CD4-positive, alpha-beta T cell treated with Interleukin-12 subunit alpha and Interleukin-12 subunit beta, for 1 hour (primary cell): ENCODE results near the gene PCSK9.
A peak's percentile ranks its signal among the peaks of the same experiment; 100 is the strongest.
"Not testable (repeated sequence)": the region's sequence is repeated elsewhere in the genome, so short reads cannot be mapped to it uniquely, and the experiment has no call there.

Source experiments
- DNase-seq: peaks from one replicate; pipeline ENCODE4 v3.0.0-alpha.2; 2020

Gene PCSK9

DNA sequence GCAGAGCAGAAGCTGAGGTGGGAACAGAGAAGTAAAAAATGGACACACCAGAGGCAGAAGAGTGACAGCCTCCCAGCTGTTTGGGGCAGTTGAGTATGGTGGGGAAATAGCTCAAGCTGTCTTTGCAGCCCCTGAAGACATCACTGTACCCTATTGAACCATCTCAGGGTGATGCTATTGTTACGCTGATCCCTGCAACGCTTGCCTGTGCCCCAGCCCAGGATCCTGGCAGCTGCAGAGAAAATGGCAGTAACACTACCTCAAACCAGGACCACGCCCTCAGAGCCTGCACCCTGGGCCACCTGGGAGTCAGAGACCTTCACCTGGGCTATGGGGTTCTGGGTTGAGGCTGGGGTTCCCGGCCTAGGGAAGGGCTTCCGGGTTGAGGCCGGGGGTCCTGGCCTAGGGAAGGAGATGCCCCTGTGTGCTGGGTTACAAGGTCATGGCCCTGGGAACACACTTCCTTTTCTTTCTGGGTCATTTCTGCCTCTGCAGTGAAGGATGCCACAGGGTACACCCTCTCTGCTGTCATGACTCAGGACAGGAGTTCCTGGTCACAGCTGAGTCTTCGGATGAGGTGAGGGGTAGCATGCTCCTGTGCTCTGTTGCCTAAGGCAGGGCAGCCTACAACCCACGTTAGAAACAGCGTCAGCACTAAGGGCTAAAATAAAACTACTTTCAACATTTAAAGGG is 29.0 kb upstream of the PCSK9 start:
- no peak for DNase-seq

DNA sequence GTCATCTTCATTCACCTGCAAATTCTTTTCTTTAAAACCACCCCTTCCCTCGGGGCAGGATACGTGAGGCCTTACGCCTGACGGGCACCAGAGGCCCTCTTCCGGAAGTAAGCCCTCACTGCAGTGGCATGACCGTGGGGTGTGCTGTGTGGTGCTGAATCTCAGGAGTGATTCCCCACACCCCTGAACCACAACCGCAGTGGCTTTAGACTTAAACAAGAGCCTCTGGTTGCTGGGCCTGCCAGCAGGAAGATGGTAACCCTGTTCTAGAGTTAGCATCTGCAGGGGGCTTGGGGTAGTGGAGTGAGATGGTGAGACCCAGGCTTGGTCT is 28.5 kb upstream of the PCSK9 start:
- DNase-seq = no peak

DNA sequence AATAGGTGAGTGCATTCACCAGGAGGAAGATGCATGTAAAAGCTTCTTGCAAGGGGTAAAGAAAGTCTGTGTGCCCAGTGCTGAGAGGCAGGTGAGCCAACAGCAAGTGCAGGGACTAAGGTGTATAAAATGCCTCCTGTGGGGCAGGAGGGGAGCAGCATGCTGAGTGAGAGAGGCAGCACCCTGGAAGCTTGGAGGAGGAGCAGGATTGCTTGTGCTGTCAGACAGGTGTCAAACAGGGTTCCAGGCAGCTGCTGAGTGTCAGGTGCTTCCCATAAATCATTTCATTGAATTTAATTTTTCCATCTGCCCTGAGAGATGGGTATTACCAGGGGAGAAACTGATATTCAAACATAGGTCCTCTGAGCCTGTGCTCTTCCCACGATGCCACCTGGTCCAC is 26.7 kb upstream of the PCSK9 start:
- DNase-seq = no peak

DNA sequence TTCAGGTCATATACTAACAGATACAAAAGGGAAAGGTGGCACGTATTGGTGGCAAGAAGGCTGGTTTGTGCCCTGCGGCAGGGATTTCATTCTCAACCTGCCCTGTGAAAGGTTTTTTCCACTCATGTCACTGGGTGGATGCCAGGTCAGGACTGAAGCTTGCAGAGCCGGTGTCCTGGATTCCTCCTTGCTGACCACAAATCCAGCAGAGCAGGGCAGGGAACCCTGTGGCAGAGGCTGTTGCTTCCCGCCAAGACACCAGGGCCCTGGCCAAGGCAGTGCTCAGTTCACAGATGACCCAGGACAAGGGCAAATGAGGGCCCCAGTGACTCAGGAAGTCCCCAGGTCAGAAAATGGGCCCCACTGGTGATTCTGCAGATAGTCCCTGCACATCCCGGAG is 24.2 kb upstream of the PCSK9 start:
- no peak for DNase-seq

DNA sequence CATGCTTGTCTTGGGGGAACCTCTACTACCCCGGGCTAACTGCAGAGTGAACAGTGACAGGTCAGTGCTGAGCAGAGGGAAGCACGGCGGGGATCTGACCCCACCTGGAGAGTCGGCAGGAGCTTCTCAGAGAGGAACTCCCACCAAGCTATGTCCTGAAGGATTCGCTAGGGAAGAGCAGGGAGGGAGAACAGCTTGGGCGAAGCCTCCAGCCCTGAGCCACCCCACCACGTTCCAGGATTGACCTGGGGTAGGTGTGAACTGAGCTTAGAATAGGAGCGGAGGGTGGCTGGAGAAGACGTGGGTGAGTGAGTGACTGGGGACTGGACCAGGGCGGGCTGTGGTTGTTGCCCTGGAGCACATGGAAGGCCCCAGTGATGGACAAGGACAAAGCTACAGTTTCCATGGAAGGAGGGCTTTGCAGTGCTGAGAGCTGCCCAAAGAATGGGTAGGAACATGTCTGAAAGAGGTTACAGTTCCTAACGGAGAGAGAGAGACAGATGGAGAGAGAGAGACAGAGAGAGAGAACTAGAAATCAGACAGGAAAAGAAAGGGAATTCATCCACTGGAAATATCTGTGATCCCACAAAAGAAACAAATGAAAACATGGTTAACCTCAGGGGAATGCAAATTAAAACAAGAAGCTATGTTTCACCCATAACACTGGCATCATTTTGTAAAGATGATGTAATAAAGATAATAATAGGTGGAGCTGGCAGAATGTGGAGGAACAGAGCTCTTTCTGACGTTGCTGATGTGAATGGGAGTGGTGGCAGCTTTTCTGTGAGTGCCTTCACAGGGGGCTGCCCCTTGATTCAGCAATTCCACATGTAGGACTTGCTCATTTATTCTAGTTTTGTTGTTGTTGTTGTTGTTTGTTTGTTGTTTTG is 23.4 kb upstream of the PCSK9 start:
- DNase-seq = no peak

DNA sequence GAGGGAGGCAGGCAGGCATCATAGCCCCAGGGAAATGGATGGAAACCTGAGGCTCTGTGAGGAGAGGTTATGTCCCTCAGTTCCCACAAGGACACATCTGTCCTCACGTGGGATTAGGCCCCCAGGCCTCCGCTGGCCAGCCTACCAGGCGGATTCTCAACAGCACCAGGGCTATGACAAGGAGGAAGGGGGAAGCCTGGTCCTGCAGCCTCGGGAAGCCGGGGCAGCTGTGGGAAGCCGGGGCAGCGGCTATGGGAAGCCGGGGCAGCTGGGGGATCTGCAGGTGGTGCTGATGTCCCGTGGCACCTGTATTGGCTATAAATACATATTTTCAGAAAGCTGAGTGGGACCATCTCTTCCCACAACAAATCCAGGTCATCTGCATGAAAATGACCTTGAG is 21.0 kb upstream of the PCSK9 start:
- no peak for DNase-seq

DNA sequence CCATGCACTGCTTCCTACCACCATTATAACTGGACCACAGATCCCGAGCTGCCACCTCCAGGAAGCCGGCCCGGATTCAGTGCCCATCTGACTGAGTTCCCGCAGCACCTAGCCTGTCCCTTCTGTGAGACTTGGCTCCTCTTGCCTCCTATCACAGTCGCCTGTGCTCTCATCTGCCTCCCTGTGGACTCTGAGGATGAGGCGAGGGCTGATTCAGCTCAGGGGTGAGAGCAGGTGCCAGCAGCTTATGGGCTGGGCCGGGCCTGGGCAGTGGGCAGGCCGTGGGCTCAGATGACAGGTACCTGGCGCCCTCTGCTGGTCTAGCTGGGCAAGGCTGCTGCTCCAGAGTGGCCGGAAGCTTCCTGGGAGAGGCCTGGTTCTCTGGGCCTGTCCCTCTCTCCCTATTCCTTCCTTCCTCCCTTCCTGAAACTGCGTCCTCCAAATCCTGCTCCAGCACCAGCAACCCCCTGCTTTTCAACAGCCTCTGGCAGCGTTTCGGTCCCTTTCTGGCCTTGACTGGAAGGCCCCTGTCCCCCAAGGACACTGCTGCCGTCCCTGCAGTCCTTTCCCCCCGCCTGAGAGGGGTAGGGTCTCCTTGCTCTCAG is 17.3 kb upstream of the PCSK9 start:
- peak; percentile 52 for DNase-seq

DNA sequence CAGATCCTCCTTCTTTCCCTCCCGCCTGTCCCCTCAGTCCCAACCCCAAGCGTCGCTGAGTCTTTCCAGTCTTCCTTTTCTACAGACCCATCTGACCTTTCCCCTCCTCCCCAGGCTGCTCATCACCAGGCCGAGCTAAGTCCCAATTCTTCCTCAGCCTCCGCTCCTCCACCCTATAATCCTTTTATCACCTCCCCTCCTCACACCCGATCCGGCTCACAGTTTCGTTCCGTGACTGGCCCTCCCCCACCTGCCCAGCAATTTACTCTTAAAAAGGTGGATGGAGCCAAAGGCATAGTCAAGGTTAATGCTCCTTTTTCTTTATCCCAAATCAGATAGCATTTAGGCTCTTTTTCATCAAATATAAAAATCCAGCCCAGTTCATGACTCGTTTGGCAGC is 15.2 kb upstream of the PCSK9 start:
- DNase-seq = not testable (repeated sequence)

DNA sequence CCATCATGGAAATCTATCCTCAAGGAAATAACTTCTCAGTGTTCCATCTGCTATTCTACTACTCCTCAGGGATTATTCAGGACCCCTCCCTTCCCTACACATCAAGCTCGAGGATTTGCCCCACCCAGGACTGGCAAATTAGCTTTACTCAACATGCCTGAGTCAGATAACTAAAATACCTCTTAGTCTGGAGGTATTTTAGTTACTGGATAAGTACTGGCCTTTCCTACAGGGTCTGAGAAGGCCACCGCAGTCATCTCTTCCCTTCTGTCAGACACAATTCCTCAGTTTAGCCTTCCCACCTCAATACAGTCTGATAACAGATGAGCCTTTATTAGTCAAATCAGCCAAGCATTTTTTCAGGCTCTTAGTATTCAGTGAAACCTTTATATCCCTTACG is 12.7 kb upstream of the PCSK9 start:
- DNase-seq = not testable (repeated sequence)

DNA sequence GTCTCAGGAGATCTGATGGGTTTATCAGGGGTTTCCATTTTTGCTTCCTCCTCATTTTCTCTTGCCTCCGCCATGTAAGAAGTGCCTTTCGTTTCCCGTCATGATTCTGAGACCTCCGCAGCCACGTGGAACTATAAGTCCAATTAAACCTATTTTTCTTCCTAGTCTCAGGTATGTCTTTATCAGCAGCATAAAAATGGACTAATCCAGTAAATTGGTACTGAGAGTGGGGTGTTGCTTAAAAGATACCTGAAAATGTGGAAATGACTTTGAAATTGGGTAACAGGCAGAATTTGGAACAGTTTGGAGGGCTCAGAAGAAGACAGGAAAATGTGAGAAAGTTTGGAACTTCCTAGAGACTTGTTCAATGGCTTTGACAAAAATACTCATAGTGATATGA is 8.2 kb upstream of the PCSK9 start:
- not testable (repeated sequence) for DNase-seq

DNA sequence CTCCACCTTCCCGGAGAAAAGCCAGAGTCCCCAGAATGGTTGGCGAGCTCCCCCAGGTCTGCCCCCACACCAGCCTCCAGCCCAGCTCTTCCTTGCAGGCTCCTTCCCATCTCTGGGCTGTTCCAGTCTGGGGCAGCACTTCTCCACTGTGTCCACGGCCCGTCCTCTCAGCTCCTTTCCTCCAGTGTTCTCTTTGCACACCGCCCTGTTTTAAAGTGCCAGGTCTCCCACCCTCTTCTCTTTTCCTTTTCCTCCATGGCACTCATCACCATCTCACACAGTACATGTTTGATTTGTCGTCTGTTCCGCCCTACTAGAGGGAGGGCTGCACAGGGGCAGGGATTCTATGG is 6.1 kb upstream of the PCSK9 start:
- DNase-seq = no peak

DNA sequence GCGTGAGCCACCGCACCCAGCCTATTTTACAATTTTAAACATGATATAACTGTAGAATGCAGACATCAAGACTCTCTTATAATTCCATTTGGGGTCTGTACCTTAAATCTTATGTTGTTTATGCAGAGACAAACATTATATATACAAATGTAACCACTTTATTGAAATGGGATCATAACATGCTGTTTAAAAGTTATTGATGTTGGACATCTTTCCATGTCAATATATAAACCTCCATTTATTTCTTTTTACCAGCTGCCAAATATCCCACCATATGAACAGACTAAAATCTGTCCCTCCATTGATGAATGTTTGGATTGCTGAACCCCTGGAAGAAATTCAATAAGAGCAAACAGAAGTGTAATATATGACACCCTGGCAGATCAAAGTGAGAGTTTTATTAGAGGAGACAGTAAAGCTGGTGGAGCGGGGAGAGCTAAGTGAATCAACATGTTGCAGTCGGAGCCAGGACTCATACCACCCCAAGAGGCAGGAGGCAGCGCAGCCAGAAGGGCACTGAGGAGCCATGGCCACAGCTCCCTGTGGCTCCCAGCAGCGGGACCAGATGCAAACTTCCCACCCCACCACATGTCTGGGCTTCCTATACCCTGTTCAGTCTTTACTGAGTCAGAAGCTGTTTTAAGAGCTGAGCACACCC is 4.7 kb upstream of the PCSK9 start:
- DNase-seq = no peak

DNA sequence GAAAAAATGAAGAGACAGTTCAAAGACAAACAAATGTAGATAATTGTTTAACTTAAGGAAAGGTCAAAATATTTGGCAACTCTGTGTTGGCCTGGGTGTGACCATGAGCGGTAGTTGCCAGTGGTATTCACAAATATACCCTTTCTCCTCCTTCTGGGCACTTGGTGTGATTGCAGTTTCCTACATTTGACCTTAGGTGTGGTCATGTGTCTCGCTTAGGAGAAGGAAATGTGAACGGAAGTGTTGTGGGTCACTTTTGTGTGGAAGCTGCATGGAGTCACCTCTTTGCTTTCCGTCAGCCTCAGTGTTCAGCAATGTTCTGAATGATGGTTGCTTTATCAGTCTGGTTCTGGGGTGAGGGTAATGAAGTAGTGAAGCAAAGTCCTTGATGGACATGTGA is 3.4 kb upstream of the PCSK9 start:
- no peak for DNase-seq

DNA sequence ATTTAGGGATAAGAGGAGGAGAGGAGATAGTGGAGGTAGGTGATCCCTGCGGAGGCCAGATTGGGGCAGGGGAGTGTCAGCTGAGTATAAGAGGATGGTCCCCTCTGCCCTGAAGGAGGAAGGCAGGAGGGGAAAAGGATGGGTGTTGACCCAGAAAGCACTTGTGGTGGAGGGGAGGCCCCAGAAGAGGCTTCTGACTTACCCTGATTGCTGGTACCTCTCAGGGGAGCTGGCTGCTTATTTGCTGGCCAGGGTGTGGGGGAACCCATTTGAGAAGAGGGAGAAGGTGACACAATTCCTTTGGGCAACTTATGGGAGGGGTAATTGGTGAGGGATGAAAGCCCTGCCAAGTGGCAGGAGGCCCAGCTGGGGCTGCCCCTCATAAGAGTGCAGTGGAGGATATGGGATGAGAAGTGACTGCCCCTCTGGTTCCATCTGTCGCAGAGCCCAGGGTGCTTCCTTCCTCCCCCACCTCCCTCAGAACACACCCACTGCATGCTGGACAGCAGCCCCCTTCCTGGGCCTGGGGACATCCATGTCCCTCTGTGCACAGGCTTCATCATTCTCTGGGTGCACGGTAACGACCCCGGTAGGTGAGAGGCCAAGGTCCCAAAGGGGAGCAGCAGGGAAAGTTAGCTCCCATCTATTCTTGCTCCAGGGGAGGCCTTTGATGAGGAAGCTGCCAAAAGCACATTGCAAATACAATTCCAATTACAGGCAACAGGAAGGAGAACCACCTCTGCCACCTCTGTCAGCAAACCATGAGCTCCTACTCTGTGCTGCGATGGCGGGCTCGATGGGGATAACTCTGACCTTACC is 1.4 kb upstream of the PCSK9 start:
- DNase-seq = no peak

DNA sequence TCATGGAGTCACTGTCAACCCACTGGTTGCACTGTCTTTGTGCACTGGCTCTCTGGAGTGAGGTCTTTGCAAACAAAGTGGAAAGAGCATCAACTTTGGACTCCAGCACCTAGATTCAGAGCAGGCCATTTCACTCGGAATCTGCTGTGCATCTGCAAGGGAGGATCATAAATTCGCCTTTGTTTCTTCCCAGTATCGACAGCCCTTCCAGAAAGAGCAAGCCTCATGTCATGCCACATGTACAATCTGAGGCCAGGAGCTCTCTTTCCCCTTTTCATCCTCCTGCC is 853 bp upstream of the PCSK9 start:
- DNase-seq = no peak

DNA sequence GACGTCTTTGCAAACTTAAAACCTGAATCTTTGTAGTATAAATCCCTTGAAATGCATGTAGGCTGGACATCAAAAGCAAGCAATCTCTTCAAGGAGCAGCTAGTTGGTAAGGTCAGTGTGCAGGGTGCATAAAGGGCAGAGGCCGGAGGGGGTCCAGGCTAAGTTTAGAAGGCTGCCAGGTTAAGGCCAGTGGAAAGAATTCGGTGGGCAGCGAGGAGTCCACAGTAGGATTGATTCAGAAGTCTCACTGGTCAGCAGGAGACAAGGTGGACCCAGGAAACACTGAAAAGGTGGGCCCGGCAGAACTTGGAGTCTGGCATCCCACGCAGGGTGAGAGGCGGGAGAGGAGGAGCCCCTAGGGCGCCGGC is 390 bp upstream of the PCSK9 start:
- no peak for DNase-seq

DNA sequence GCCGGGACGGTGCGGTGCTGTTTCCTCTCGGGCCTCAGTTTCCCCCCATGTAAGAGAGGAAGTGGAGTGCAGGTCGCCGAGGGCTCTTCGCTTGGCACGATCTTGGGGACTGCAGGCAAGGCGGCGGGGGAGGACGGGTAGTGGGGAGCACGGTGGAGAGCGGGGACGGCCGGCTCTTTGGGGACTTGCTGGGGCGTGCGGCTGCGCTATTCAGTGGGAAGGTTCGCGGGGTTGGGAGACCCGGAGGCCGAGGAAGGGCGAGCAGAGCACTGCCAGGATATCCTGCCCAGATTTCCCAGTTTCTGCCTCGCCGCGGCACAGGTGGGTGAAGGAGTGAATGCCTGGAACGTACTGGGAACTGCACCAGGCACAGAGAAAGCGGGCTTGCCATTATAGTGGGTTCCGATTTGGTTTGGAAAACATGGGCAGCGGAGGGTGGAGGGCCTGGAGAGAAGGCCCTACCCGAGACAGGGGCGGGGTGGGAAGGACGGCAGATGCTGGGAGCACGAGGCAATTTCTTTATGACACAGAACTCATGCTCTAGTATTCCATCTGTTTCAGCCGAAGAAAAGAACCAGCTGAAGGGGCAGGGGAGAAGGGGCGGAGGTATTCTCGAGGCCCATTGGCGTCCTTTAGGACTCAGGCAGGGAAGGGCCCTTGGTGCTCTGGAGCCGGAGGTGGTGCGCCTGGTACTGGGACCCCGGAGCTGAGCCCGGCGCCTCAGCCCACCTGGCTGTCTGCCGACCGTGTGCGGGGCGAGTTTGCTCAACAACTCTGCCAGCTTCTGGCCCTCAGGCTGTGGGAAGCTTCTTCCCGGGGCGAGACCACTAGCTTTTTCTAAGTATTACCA is 960 bp downstream of the PCSK9 start:
- DNase-seq = no peak

DNA sequence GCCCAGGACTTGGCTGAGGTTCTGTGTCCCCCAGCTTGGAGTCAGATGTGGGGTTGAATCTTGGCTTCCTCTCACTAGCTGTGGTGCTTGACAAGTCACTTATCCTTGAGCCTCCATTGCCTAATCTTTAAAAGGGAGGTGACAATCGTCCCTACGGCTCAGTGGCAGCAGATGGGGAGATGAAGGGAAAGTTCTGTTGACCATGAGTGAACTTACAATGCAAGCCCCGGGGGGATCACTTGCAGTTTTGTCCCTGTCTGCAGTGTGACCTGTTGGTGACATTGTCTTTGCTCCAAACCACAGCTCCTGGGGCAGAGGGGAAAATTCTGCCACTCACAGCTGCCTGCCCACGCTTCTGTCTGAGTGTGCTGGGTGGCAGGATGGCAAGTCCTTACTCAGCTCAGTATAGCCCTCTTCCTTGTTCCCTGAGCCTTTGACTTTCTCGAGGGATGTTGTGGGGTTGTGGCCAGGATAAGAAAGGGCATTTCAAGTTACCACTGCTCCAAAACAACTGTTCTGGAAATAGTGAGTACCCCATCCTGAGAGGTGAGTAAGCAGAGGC is 1.7 kb downstream of the PCSK9 start:
- DNase-seq = no peak

DNA sequence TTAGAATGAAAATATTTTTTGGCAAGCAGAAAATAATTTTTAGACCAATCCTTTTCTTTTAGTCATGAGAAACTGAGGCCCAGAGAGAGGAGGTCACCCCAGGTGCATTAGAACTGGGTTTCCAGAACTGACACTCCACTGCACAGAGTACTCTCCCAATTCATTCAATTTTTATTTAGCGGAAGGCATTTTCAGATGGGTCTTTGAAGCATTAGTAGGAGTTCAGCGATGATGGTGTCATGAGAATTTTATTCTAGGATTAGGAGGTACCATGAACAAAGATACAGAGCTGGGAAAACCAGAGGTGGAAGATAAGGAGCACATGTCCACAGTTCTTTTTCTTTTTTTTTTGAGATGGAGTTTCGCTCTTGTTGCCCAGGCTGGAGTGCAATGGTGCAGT is 2.3 kb downstream of the PCSK9 start:
- no peak for DNase-seq

DNA sequence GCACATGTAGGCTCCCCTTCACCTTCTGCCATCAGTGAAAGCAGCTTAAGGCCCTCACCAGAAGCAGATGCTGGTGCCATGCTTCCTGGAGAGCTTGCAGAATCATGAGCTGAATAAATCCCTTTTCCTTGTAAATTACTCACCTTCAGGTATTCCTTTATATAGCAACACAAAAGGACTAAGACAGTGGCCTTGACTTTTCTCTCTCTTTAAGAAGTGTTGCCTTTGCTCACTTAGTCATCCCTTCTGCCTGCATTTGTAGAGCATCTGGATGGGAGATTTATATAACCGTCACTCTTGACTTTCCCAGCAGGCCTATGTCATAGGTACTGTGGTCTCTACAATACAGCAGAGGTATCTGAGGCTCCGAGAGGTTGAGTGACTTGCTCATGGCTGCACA is 3.7 kb downstream of the PCSK9 start:
- DNase-seq = no peak

DNA sequence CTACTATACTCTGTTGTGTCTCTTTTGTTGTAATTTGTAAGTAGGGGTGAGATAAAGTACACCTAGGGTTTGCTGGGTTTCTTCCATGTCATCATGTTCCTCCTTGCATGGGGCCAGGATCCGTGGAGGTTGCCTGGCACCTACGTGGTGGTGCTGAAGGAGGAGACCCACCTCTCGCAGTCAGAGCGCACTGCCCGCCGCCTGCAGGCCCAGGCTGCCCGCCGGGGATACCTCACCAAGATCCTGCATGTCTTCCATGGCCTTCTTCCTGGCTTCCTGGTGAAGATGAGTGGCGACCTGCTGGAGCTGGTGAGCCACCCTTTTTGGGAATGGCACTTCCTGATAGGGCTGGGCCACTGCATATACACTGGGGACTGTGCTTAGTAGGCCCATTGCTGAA is 4.4 kb downstream of the PCSK9 start:
- no peak for DNase-seq
